Spleen (tissue), 11 donors: ENCODE results near the gene LSM14A. TPM values are rescaled to one million over a fixed set of nuclear protein-coding genes. Genes with fewer than 3 reads are reported as not detected.

ENCODE experiments used
- DNase-seq: peaks from one replicate; pipeline ENCODE4 v3.0.0-alpha.2; 2020
- H3K27ac ChIP-seq, 8 donors: fragments of 200-600 bp; sonication (generic) in 7 of 8; 1 replicate in 4 of 8; 2 replicates in 4 of 8; pipeline versions ENCODE4 v1.5.0 to v1.8.0; 2016 to 2021; ENCODE audit warnings: inconsistent platforms in 4 of 8, mild to moderate bottlenecking in 4 of 8, moderate library complexity in 1 of 8
- H3K27me3 ChIP-seq, 7 donors: fragments of 200-600 bp; sonication (generic) in 6 of 7; replicated peaks in 1 of 7; 1 replicate in 4 of 7; 2 replicates in 3 of 7; pipeline versions ENCODE4 v1.5.0 to v1.8.0; 2016 to 2021; ENCODE audit warnings: inconsistent platforms in 3 of 7, mild to moderate bottlenecking in 1 of 7
- H3K36me3 ChIP-seq, 6 donors: fragments of 200-600 bp; sonication (generic) in 5 of 6; 1 replicate in 4 of 6; 2 replicates in 2 of 6; pipeline versions ENCODE4 v1.5.0 to v1.8.0; 2016 to 2021; ENCODE audit warnings: inconsistent platforms in 2 of 6
- H3K4me1 ChIP-seq, 6 donors: fragments of 200-600 bp; sonication (generic) in 5 of 6; 1 replicate in 3 of 6; 2 replicates in 3 of 6; pipeline versions ENCODE4 v1.5.0 to v1.8.0; 2016 to 2021; ENCODE audit warnings: inconsistent platforms in 3 of 6
- H3K4me3 ChIP-seq, 8 donors: fragments of 200-600 bp; sonication (generic) in 7 of 8; 1 replicate in 4 of 8; 2 replicates in 4 of 8; pipeline versions ENCODE4 v1.5.0 to v1.8.0; 2016 to 2021; ENCODE audit warnings: inconsistent platforms in 4 of 8, mild to moderate bottlenecking in 4 of 8, moderate library complexity in 2 of 8
- H3K9me3 ChIP-seq, 8 donors: fragments of 200-600 bp; sonication (generic) in 7 of 8; 1 replicate in 4 of 8; 2 replicates in 4 of 8; pipeline versions ENCODE4 v1.5.0 to v1.8.0; 2016 to 2021; ENCODE audit warnings: inconsistent platforms in 4 of 8
- POLR2A ChIP-seq, 3 donors: fragments of 450-650 bp; IDR thresholded peaks; one replicate each; pipeline ENCODE4 v1.5.1; 2017; ENCODE audit warnings: antibody characterized with exemption in 3 of 3, mild to moderate bottlenecking in 1 of 3
- POLR2AphosphoS5 ChIP-seq, 3 donors: sonication (generic); formaldehyde crosslinking; IDR thresholded peaks; one replicate each; pipeline ENCODE4 v1.5.1; 2017; ENCODE audit warnings: antibody characterized with exemption in 3 of 3
- WGBS, 5 donors: extraction: QIAGEN DNeasy Blood & Tissue Kit in 3 of 5; methylation state at CpG; one replicate each; pipeline versions ENCODE4 v1.1.5 to v1.1.7; 2013 to 2018; 5-methylcytosine and 5-hydroxymethylcytosine counted together
- intact Hi-C: fragments of 100-400 bp; cut with DNase I; formaldehyde crosslinking; loops from one replicate; pipeline ENCODE4 v1.15.0; 2023; ENCODE audit warnings: low total_unique reads
- polyA plus RNA-seq, 3 donors: library from polyadenylated mRNA; stranded (reverse); fragments of 200-250 nt; gene quantifications; one replicate each; pipeline ENCODE4 v1.2.1, GENCODE V29; 2013
- total RNA-seq, 7 donors: library from RNA; depleted of rRNA in 3 of 7; stranded (reverse); fragments of >200 nt in 3 of 7; fragmentation: NEBNext Ultra II Directional in 4 of 7; extraction: Animal tissue kit (Norgen Biotek cat#: 25700) in 4 of 7; gene quantifications; one replicate each; pipeline versions ENCODE4 v1.1.0 to v1.2.1, GENCODE V29; 2016 to 2021
- TF ChIP-seq, protein P1 (sequence below), 11 experiments: fragments of 200-600 bp in 7 of 11; fragments of 450-650 bp in 4 of 11; sonication (generic) in 4 of 11; IDR thresholded peaks in 8 of 11; conservative IDR thresholded peaks in 3 of 11; 1 replicate in 7 of 11; 2 replicates in 4 of 11; pipeline versions ENCODE4 v1.4.0 to v1.8.0; 2016 to 2021; ENCODE audit warnings: antibody characterized with exemption in 11 of 11, inconsistent platforms in 4 of 11, mild to moderate bottlenecking in 1 of 11
- donor health status: healthy with polysubstance abuse.
- donor health status: DM: no; HTN: no; CAD: no; lungs with moderate emphysema.
- donor health status: DM: no; HTN: no; CAD: no.
- donor health status: Bipolar disorder and iron deficiency.
- donor health status: healthy.
- donor health status: DM: no; HTN: no; CAD: no.
- donor health status: DM: yes; HTN: yes; CAD: no.

LSM14A gene
- total and polyA plus RNA-seq, 10 donors = 46.8 to 187 (median 122) TPM

DNA sequence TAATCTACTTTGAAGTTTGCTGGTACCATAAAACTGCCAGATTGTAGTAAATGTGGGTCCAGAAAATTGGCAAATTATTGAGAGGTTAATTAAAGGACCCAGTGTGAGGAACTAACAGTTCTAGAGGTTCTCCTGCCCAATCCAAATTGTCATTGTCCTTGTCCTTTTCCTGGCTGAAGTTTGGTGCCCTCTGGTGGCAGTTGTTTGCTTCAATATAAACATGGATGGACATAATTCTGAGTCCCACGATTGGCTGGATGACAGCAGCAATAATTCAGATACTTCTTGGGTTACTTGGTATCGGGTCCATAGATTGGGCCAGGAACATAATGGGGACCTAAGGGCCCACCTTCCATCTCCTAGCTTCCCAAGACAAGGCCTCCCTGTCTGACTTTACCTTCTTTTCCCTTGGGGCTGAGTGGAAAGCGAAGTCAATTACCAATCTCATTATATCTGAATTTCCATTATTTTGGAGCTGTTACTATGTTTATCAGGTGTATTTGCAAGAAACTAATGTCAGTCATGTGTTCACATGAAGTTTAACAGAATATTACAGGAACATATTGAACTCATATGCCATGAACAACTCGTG is 48.3 kb downstream of the LSM14A start:
- H3K27me3 ChIP-seq = no peaks in the 10 kb centered on the region
- DNase-seq = no peak
- H3K4me1 ChIP-seq = peaks cover 14 to 58% (median 28%) of the 10 kb centered on the region in 6 donors
- H3K9me3 ChIP-seq = no peaks in the 10 kb centered on the region
- WGBS, 5 donors = 65 to 74% (median 68%) methylated on average over 4 of the region's 4 CpGs
- H3K4me3 ChIP-seq = no peak overlapping the region
- H3K27ac ChIP-seq = no peak overlapping the region
- peaks cover 9 to 97% (median 65%) of the 10 kb centered on the region in 6 donors for H3K36me3 ChIP-seq
- TF ChIP-seq, protein P1, sequence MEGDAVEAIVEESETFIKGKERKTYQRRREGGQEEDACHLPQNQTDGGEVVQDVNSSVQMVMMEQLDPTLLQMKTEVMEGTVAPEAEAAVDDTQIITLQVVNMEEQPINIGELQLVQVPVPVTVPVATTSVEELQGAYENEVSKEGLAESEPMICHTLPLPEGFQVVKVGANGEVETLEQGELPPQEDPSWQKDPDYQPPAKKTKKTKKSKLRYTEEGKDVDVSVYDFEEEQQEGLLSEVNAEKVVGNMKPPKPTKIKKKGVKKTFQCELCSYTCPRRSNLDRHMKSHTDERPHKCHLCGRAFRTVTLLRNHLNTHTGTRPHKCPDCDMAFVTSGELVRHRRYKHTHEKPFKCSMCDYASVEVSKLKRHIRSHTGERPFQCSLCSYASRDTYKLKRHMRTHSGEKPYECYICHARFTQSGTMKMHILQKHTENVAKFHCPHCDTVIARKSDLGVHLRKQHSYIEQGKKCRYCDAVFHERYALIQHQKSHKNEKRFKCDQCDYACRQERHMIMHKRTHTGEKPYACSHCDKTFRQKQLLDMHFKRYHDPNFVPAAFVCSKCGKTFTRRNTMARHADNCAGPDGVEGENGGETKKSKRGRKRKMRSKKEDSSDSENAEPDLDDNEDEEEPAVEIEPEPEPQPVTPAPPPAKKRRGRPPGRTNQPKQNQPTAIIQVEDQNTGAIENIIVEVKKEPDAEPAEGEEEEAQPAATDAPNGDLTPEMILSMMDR (IDR thresholded peaks at IDR 0.05 in 8 of 11, conservative IDR thresholded peaks at IDR 0.05 in 3 of 11) = peak in 10 of 11 experiments; percentile 21 to 73 (median 64)
- TF ChIP-seq POLR2A (IDR thresholded peaks at IDR 0.05) = no peak
- intact Hi-C loops = no loop called here

DNA sequence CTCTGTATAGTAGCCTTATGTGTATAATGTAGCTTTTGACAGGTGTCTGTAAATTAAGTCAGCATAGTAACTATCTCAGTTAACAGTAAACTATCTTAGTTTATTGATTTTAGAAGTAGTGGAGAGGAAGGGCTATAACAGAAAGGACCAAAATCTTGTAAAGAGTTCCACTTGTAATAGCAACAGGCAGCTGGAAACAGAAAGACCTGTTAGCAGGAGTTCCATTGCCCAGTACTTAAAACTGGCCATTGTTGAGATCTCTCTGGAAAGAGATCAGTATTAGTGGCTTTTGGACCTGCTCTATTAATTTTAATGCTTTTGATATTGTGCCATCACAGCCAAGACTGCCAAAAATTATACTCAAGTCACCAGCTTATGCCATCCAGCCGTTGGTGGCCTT is 50.1 kb downstream of the LSM14A start:
- Histone ChIP-seq H3K4me1 (peaks cover 7 to 48% (median 21%) of the 10 kb centered on the region in 6 donors), H3K27me3 (no peaks in the 10 kb centered on the region), H3K27ac (no peak overlapping the region), H3K36me3 (peaks cover 9 to 99% (median 70%) of the 10 kb centered on the region in 6 donors), H3K9me3 (no peaks in the 10 kb centered on the region), H3K4me3 (no peak overlapping the region)
- intact Hi-C loops = no loop called here
- no peak for DNase-seq
- TF ChIP-seq POLR2A (IDR thresholded peaks at IDR 0.05) = no peak
- TF ChIP-seq, protein P1 (IDR thresholded peaks at IDR 0.05 in 8 of 11, conservative IDR thresholded peaks at IDR 0.05 in 3 of 11) = no peak
- WGBS, 5 donors = 76 to 90% (median 82%) methylated on average over 1 of the region's 1 CpG

DNA sequence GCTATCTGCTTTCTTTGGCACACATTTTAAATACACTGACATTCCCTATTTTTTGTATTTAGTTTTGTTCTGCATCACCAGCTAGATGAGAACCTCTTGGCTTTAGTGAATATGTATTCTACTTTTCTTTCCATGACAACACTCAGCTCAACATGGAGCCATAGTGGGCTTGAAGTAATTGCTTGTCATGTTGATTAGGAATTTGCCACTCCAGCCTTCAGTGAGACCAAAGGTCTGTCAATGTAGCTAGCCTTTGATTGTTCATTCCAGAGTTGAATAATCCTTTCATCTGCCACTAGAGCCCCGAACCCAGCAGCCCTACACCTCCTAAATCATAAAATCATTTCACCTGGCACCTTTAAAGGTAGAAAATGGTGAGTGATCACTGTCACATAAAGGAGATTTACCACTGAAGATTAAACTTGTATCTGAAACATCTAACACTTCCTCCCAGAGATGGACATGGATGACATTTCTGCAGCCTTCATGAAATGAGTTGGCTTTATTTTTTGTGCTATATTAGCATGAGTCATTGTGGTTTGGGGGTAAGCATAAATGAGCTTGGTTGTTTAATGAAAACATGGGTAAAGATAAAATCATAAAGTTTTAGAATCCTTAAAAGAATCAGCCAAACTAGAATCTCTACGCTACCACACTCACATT is 52.8 kb downstream of the LSM14A start:
- no peak for DNase-seq
- intact Hi-C loops = no loop called here
- Histone ChIP-seq H3K27ac (peak overlapping the region in 2 of 8 donors; percentile 16 to 35), H3K9me3 (no peaks in the 10 kb centered on the region), H3K4me1 (peaks cover 0 to 25% (median 8%) of the 10 kb centered on the region in 6 donors), H3K27me3 (no peaks in the 10 kb centered on the region), H3K36me3 (peaks cover 9 to 100% (median 84%) of the 10 kb centered on the region in 6 donors), H3K4me3 (no peak overlapping the region)
- TF ChIP-seq POLR2AphosphoS5 (IDR thresholded peaks at IDR 0.05) (no peak), POLR2A (IDR thresholded peaks at IDR 0.05) (no peak)
- TF ChIP-seq, protein P1 (IDR thresholded peaks at IDR 0.05 in 8 of 11, conservative IDR thresholded peaks at IDR 0.05 in 3 of 11) = no peak
- 71 to 85% (median 79%) methylated on average over 2 of the region's 2 CpGs for WGBS, 5 donors

DNA sequence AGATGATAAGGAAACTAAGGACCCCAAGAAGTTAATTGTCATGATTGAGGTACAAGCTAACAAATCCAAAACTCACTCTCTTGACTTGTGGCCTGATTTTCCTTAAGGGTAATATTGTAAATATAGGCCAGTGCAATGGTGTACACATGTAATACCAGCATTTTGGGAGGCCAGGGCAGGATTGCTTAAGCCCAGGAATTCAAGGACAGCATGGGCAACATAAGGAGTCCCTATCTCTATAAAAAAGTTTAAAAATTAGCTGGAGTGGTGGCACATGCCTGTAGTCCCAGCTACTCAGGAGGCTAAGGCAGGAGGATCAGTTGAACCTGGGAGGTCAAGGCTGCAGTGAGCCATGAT is 53.3 kb downstream of the LSM14A start:
- Histone ChIP-seq H3K36me3 (peaks cover 9 to 100% (median 85%) of the 10 kb centered on the region in 6 donors), H3K9me3 (no peaks in the 10 kb centered on the region), H3K4me3 (no peak overlapping the region), H3K4me1 (peaks cover 0 to 20% (median 4%) of the 10 kb centered on the region in 6 donors), H3K27me3 (no peaks in the 10 kb centered on the region), H3K27ac (peak overlapping the region in 2 of 8 donors; percentile 16 to 35)
- DNase-seq = no peak
- intact Hi-C loops = no loop called here
- no peak for TF ChIP-seq POLR2A (IDR thresholded peaks at IDR 0.05)
- no peak for TF ChIP-seq POLR2AphosphoS5 (IDR thresholded peaks at IDR 0.05)
- TF ChIP-seq, protein P1 (IDR thresholded peaks at IDR 0.05 in 8 of 11, conservative IDR thresholded peaks at IDR 0.05 in 3 of 11) = no peak
